ENCODE results near the gene METTL22.
A peak's percentile ranks its signal among the peaks of the same experiment; 100 is the strongest.

METTL22 gene

DNA sequence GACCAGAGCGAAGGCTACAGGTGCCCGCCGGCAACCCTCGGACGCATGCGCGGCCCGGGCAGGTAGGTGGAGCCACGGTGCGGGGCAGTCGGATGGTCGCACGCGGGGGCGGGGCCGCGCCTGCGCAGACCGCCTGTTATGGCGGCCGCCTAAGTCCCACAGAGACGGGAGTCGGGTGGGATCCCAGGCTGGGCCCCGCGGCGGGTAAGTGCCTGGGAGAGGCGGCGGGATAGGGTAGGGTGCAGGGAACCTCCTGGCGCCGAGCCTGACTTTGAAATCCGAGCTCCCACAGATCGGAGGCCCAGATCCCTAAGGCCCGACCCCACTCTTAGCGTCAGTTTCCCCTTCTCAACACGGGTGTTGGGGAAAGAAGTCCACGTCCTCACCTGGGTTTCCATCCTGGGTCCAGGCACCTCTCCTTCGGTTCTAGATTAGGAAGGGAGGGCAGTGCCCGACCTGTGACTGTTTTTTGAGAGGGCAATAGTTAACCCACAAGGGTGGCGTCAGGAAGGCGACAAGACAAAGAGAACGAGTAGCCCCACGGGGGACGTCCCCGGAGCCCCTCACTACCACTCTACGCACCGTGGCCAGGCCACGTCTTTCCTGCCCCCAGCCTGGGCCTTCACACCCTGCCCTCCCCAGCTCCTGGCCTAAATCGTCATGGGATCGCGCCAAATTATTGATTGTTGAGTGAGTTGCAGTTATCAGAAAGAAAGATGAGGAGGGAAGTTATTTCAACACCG, at the start of gene METTL22:
Gene METTL22 (plus strand): TSS at position 127 of the 743 bp plus-strand sequence. CDS start 3,968 bp downstream, outside the sequence.
- peak; percentile 96 for DNase-seq

DNA sequence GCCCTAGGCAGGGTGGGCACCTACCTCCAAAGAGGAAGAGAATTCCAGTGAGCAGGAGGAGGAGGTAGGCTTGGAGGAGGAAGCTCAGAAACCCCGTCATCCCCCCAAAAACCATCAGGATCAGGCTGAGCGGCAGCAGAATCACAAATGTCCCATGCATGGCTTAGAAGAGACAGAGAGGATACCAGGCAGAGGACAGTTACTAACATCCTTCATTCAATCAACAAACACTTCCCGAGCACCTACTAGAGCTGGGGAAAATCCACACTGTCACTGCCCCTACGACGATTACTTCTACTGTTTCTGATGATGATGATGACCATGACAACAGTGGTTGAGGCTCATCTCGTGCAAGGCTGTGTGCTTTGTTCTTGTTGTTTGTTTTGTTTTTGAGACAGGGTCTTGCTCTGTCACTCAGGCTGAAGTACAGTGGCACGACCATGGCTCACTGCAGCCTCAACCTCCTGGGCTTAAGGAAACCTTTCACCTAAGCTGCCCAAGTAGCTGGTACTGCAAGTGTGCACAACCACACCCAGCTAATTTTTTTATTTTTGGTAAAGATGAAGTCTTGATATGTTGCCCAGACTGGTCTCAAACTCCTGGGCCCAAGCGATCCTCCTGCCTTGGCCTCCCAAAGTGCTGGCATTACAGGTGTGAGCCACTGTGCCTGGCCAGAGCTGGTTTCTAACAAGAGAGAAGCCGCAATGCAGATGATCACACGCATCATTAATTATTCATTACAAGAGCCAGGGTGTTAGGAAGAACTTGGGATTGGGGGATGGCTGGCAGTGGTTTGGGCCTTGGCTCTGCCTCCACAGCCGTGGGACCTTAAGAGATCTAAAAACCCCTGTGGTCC, 49.2 kb upstream of the METTL22 start:
- DNase-seq, result no peak

- DNase-seq, result peak; percentile 11
Observed at GRCh38 chr16:8572919-8573724, 48.4 kb upstream of the METTL22 start.

DNA sequence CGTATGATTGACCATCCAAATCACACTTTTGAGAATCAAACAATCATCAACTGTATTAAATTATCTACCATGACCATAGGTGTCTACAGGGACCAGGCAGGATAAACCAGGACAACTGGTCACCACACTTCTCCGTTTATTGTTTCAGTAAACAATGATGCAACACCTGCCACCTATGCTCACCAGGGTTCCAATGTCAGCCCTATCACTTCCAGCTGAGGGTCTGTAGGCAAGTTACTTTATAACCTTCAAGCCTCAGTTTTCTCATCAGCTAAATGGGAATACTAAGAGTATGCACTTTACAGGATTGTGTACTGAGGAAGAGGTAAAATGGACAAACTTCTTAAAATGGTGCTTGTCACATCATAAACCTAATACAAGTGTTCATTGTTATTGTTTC, 46.1 kb upstream of the METTL22 start:
- no peak for DNase-seq

DNA sequence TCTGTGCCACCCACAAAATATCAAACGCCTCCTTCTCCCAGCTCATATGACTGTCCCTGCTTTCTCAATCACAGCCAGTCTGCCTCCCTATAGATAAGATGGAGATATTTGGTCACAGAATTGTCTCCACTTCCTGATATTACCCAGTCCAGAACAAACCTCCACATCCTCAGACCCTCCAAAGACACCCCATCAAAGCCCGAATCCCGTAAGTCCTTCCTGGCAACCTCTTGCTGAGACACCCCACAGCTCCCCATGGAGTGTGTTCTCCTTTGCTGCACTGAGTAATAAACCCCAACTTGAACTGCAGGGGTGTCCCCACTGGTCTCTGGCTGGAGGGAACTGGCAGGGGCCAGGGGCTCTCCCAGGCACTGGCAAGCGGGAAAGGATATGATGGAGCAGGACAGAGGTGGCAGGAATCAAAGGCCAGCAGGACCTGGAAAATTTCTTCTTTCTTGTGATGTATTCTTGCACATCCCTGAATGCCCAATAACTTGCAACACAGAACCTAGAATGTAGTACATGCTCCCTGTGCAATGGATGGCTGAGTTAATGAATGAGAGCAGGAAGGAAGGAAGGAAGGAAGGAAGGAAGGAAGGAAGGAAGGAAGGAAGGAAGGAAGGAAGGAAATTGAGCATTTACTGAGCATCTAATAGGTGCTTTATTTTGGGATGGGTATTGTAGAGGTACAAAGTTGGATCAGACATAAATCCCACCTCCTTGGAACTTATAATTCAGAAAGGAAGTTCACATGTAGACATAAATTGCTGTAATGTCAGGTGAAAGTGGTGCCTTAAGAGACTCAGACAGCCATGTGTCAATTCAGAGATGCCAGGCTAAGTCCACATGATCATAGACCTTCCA, 45.1 kb upstream of the METTL22 start:
- no peak for DNase-seq

GRCh38 chr16:8577678-8578304, 43.7 kb upstream of the METTL22 start:
- no peak for DNase-seq

- no peak for DNase-seq
Observed at GRCh38 chr16:8579559-8579958, 41.9 kb upstream of the METTL22 start.

- DNase-seq, result no peak
Observed at GRCh38 chr16:8581831-8582580, 39.5 kb upstream of the METTL22 start.

GRCh38 chr16:8583199-8583598, 38.3 kb upstream of the METTL22 start:
- no peak for DNase-seq

- no peak for DNase-seq
Observed at GRCh38 chr16:8583732-8584131, 37.8 kb upstream of the METTL22 start.

GRCh38 chr16:8585041-8585440, 36.5 kb upstream of the METTL22 start:
- no peak for DNase-seq

DNA sequence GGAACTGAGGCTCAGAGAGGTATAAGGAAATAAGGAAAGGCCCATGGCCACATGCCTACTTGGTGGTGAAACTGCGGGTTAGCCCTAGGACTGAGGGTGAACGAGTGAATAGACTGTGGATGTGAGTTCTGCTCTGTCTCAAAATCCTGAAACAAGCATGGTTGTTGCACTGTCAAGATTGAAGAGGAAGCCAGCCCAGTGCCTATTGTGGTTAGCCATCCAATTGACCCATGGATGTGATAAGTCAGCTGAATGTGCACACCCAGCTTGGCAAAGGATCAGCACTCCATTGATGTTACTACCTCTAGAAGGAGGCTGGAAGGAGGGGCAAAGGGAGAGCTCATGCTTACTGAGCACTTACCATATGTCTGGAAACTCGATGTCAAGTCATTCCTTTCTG, 35.6 kb upstream of the METTL22 start:
- no peak for DNase-seq

- DNase-seq, result no peak
Observed at GRCh38 chr16:8587065-8587464, 34.4 kb upstream of the METTL22 start.

DNA sequence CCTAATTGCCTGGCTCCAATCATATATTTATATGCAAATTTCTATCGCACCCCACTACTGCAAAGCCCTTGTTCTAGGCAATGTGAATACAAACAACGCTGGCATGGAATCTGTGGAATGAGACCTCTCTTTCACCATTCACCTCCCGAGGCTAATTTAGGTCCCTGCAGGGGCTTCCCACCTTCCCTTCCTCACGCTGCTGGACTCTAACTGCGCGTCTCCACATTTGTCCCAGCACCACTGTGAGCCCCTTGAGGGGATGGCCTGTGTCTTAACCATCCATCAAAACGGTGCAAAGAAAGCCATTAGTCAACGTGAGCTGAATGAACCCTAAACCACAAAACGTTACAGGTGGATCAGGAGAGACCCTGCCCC, 32.8 kb upstream of the METTL22 start:
- no peak for DNase-seq

GRCh38 chr16:8589057-8589899, 32.2 kb upstream of the METTL22 start:
- no peak for DNase-seq

DNA sequence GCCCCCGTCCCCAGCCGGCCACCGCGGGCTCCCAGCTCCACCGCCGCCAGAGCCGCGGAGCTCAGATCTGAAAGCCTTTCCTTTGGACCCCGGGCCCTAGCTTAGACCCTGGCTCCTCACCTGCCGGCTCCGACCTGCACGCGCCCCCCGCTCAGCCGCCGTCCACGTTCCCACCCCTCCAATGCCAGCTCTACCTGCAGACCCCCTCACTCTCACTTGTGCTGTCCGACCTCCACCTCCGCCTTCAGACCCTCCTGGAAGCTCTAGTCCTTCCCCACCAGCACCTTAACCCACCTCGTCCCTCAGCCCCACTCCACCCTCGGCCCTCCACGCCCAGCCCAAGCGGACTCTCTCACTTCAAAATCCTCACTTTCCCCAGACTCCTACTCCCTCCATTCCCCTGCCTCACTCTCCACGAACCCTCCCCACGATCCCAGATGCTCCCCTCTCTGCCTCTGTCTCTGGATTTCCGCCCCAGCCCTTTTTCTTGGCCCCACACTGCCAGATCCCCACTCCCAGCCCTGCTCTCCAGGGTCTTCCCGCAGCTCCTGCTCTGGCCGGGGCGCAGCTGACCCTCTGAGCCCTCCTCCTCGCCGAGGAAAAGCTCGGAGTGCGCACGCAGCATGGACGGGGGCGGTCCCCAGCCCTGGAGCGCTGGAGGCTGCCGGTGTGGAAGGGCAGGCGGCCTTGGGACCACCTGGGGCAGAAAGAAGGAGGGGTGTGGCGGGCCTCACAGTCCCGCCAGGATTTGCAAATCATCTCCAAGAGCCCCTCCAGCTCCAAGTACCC, 31.4 kb upstream of the METTL22 start, which contains the start of gene TMEM114:
Gene TMEM114 (minus strand): TSS at position 612 of the 789 bp plus-strand sequence. CDS start 673 bp downstream, outside the sequence.
- DNase-seq, result no peak

- no peak for DNase-seq
Observed at GRCh38 chr16:8590811-8591210, 30.7 kb upstream of the METTL22 start.

DNA sequence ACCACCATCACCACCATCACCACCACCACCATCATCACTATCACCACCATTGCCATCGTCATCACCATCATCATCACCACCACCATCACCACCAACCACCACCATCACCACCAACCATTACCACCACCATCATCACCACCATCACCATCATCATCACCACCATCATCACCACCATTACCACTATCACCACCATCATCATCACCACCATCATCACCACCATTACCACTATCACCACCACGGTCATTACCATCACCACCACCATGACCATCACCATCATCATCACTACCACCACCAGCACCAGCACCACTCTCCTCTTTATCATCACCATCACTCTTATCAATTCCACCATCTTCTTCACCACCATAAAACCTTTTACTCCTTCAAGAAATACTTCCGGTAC, 30.0 kb upstream of the METTL22 start:
- no peak for DNase-seq

DNA sequence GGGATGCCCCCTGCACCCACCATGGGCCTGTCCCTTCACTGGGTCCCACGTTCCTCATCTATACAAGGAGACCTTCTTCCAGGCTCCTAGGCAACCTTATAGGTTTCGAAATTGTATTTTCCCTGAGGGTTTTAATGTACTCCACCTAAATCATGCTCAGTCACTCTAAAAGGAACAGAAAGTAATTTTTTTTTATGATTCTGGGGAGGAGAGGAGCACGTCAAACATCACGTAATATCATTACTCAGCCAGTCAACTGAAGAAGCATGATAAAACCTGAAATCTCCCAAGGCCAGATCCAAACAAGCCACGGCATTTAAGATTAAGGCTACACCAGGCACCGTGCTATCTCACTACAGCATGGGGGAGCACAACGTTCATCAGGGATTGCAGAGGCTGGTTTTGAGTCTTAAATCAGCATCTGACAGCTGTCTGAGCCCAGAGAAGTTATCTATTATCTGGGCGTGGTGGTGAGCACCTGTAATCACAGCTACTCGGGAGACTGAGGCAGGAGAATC, 27.3 kb upstream of the METTL22 start:
- no peak for DNase-seq

All from stimulated activated CD4-positive, alpha-beta T cell treated with anti-CD3 and anti-CD28 coated beads, Interleukin-15, amount 100 ng/mL, for 24 hours (primary cell).